HG03457 (cell line): ENCODE data around the gene PLGLB2.
"Not testable (repeated sequence)": the region's sequence is repeated elsewhere in the genome, so short reads cannot be mapped to it uniquely, and the experiment has no call there.

ENCODE experiments used
- ATAC-seq: cut with Tn5 transposase; IDR thresholded peaks from one replicate; pipeline ENCODE4 v1.9.1; 2021; ENCODE audit warnings: moderate number of reproducible peaks; ENCODE audit not compliant: unreplicated experiment

PLGLB2 gene

GRCh38 chr2:87747791-87748190, at the start of gene PLGLB2:
PLGLB2 (plus strand) TSS chr2:87748087; CDS start chr2:87748154, 67 bp downstream.
- not testable (repeated sequence) for ATAC-seq

- ATAC-seq: not testable (repeated sequence)
These were observed 43.1 kb upstream of the PLGLB2 start for GRCh38 chr2:87704572-87705323.

GRCh38 chr2:87708368-87708767, 39.5 kb upstream of the PLGLB2 start:
- not testable (repeated sequence) for ATAC-seq

GRCh38 chr2:87727940-87728599, 19.8 kb upstream of the PLGLB2 start:
- not testable (repeated sequence) for ATAC-seq

- ATAC-seq: not testable (repeated sequence)
These were observed 7.0 kb upstream of the PLGLB2 start for GRCh38 chr2:87740928-87741327.

- not testable (repeated sequence) for ATAC-seq
These were observed 5.3 kb upstream of the PLGLB2 start for GRCh38 chr2:87742393-87743108.

- ATAC-seq: not testable (repeated sequence)
These were observed 4.2 kb upstream of the PLGLB2 start for GRCh38 chr2:87743638-87744037.

GRCh38 chr2:87745353-87745951, 2.4 kb upstream of the PLGLB2 start:
- ATAC-seq: not testable (repeated sequence)

GRCh38 chr2:87748524-87748923, 637 bp downstream of the PLGLB2 start:
- ATAC-seq: not testable (repeated sequence)

- ATAC-seq: not testable (repeated sequence)
These were observed 2.7 kb downstream of the PLGLB2 start for GRCh38 chr2:87750560-87750959.

- not testable (repeated sequence) for ATAC-seq
These were observed 6.9 kb downstream of the PLGLB2 start for GRCh38 chr2:87754759-87755158.
